ENCODE data around the gene AK9. TPM values are rescaled to one million over a fixed set of nuclear protein-coding genes. Genes with fewer than 3 reads are reported as not detected.

AK9 gene
- total RNA-seq: 5.6 and 6.9 TPM in 2 replicates

GRCh38 chr6:109690737-109691621 is at the start of gene AK9, which contains the start of gene FIG4:
TSS of gene AK9 (minus strand) at chr6:109691202. CDS start at chr6:109675745, 15,457 bp downstream.
TSS of gene FIG4 (plus strand) at chr6:109691296. CDS start at chr6:109691436, 140 bp downstream.

GRCh38 chr6:109482905-109483734 is 207.9 kb downstream of the AK9 start, which contains the start of gene ZBTB24:
TSS of gene ZBTB24 (minus strand) at chr6:109483219. CDS start at chr6:109482026, 1,193 bp downstream.

GRCh38 chr6:109455437-109456110 is 235.4 kb downstream of the AK9 start, which contains the start of gene MICAL1:
TSS of gene MICAL1 (minus strand) at chr6:109455772. CDS start at chr6:109454196, 1,576 bp downstream.

Other genes with a start within 250 kb of the AK9 start
- gene MICAL1, start 235.4 kb downstream of the AK9 start, total RNA-seq: 45.2 and 59.6 TPM in 2 replicates
- 10.9 and 13.7 TPM in 2 replicates for gene ZBTB24, start 208.0 kb downstream of the AK9 start, total RNA-seq
- gene FIG4, start 94 bp upstream of the AK9 start, total RNA-seq: 25.7 and 28.9 TPM in 2 replicates